OCI-LY7 (cell line): ENCODE results near the gene SLC22A7. TPM values are rescaled to one million over a fixed set of nuclear protein-coding genes. Genes with fewer than 3 reads are reported as not detected.

Experiments
- BruUV-seq: library from RNA; stranded (reverse); fragments of 400-500 nt; replicated peaks from 2 replicates; lab custom pipeline; 2021; lab: Mats Ljungman, UMichigan
- CTCF ChIA-PET: fragments of 300-600 bp; sonication (Branson Sonifier 250); formaldehyde crosslinking; loops from one replicate; lab custom pipeline; 2022; ENCODE audit warnings: antibody characterized with exemption; ENCODE audit not compliant: unreplicated experiment; lab: Charles Lee
- POLR2A ChIA-PET: fragments of 300-600 bp; sonication (Branson Sonifier 250); formaldehyde crosslinking; loops from one replicate; lab custom pipeline; 2022; ENCODE audit warnings: antibody characterized with exemption; lab: Charles Lee
- DNase-seq: peaks from one replicate; pipeline ENCODE4 v3.0.0-alpha.2; 2015; ENCODE audit warnings: low spot score
- H2AFZ ChIP-seq: fragments of 200-600 bp; sonication (generic), shearing (Covaris generic); 2 replicates; pipeline ENCODE4 v1.6.1; 2014; ENCODE audit warnings: mild to moderate bottlenecking, antibody characterized with exemption, low read length, moderate library complexity
- H3K27ac ChIP-seq: fragments of 200-600 bp; sonication (generic); 2 replicates; pipeline ENCODE4 v1.5.1; 2014; ENCODE audit warnings: mixed run types, low read depth, mild to moderate bottlenecking, moderate library complexity, low read length, inconsistent platforms; ENCODE audit not compliant: poor library complexity, severe bottlenecking
- H3K36me3 ChIP-seq: fragments of 200-600 bp; sonication (generic); 2 replicates; pipeline ENCODE4 v1.6.1; 2014; ENCODE audit warnings: mild to moderate bottlenecking, antibody characterized with exemption, low read length, moderate library complexity, mixed read lengths; ENCODE audit not compliant: insufficient read depth
- H3K4me1 ChIP-seq: fragments of 200-600 bp; sonication (generic); 2 replicates; pipeline ENCODE4 v1.5.1; 2014; ENCODE audit warnings: mild to moderate bottlenecking, low read length; ENCODE audit not compliant: insufficient read depth, poor library complexity, severe bottlenecking
- H3K4me2 ChIP-seq: fragments of 200-600 bp; sonication (generic); 2 replicates; pipeline ENCODE4 v1.6.1; 2014; ENCODE audit warnings: mild to moderate bottlenecking, low read length
- H3K4me3 ChIP-seq: fragments of 200-600 bp; sonication (generic); 2 replicates; pipeline ENCODE4 v1.5.1; 2014; ENCODE audit warnings: mild to moderate bottlenecking, low read depth, low read length; ENCODE audit not compliant: poor library complexity, severe bottlenecking
- H3K79me2 ChIP-seq: fragments of 200-600 bp; sonication (generic); 2 replicates; pipeline ENCODE4 v1.6.1; 2016; ENCODE audit warnings: low read depth, mild to moderate bottlenecking, low read length, moderate library complexity, mixed read lengths; ENCODE audit not compliant: insufficient read depth
- H3K9me2 ChIP-seq: fragments of 200-600 bp; sonication (generic); 2 replicates; pipeline ENCODE4 v1.6.1; 2016; ENCODE audit warnings: mild to moderate bottlenecking, low read length, mixed read lengths; ENCODE audit not compliant: insufficient read depth
- H3K9me3 ChIP-seq: fragments of 200-600 bp; sonication (generic); 2 replicates; pipeline ENCODE4 v1.6.1; 2014; ENCODE audit warnings: mild to moderate bottlenecking, mixed run types, low read length, mixed read lengths
- H4K20me1 ChIP-seq: fragments of 200-600 bp; sonication (generic); 2 replicates; pipeline ENCODE4 v1.6.1; 2014; ENCODE audit warnings: mild to moderate bottlenecking, antibody characterized with exemption, low read length, moderate library complexity, mixed read lengths; ENCODE audit not compliant: insufficient read depth
- CTCF ChIP-seq: fragments of 200-600 bp; sonication (generic); conservative IDR thresholded peaks from 2 replicates; pipeline ENCODE4 v1.5.1; 2014; ENCODE audit warnings: mild to moderate bottlenecking, antibody characterized with exemption, low read length, moderate library complexity, mixed read lengths
- EZH2phosphoT487 ChIP-seq: fragments of 200-600 bp; sonication (generic); IDR thresholded peaks from 2 replicates; pipeline ENCODE4 v1.6.1; 2018; ENCODE audit warnings: low read depth, borderline replicate concordance, mild to moderate bottlenecking, mixed run types, antibody characterized with exemption, low read length, moderate library complexity, mixed read lengths
- intact Hi-C: fragments of 100-400 bp; cut with micrococcal nuclease; formaldehyde crosslinking; loops from one replicate; pipeline ENCODE4 v1.10.0; 2022; ENCODE audit not compliant: unreplicated experiment
- total RNA-seq, 2 experiments: library from RNA; depleted of rRNA in 1 of 2; stranded (reverse); fragments of >200 nt in 1 of 2; shearing (Covaris generic) in 1 of 2; gene quantifications; 2 replicates each; pipeline ENCODE4 v1.2.3, GENCODE V29; 2014 to 2022

The SLC22A7 gene
- total RNA-seq, 2 experiments from 2014 or later = not detected

GRCh38 chr6:43331891-43332290, 33.8 kb downstream of the SLC22A7 start:
- H3K4me2 ChIP-seq = no peak overlapping the region
- H3K9me3 ChIP-seq = no peaks in the 10 kb centered on the region
- H3K4me1 ChIP-seq = peaks cover 7% of the 10 kb centered on the region
- no peak overlapping the region for H2AFZ ChIP-seq
- H3K4me3 ChIP-seq = no peak overlapping the region
- CTCF ChIA-PET = no interaction called here
- POLR2A ChIA-PET = no interaction called here
- H3K9me2 ChIP-seq = no peaks in the 10 kb centered on the region
- TF ChIP-seq CTCF = no peak
- no peak for TF ChIP-seq EZH2phosphoT487
- H4K20me1 ChIP-seq = no peaks in the 10 kb centered on the region
- H3K79me2 ChIP-seq = no peaks in the 10 kb centered on the region
- BruUV-seq = no TSS peak
- peaks cover 12% of the 10 kb centered on the region; the same call in 1 of the 2 replicates for H3K36me3 ChIP-seq
- intact Hi-C loops = loop anchor here (5.0 kb wide), 1 partner anchor 60 kb away; no protein-coding TSS in a partner anchor
- no peak for DNase-seq
- no peak overlapping the region for H3K27ac ChIP-seq

DNA sequence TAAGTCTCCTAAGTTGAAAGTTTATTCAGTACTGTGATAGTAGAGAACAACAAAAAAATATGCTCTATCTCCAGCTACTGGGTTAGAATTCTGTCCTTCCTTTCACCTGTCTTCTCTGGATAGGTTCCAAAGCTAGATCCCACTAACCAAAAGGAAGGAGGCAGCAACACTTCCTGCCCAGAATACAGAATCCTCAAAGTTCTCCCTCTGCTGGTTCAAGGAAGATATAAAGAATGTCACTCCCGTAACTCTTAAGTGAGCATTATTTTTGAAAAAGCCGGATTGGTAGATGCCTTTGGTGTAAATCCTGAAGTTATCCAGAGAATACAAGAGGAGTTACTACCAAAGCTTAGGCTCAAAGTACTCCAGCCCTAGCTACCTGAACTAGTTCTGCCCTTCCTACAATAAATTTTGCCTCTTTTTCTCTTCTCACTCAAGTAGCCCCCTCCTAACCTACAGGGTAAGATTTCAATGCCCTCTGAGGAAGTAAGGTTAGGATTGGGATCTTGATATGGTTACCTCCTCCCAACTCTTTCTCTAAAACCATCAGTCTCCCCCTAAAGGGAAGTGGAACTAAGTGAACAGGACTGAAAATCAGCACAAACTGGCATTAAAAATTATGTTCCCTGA, 36.5 kb downstream of the SLC22A7 start:
- intact Hi-C loops = loop anchor here (5.0 kb wide), 1 partner anchor 62 kb away; no protein-coding TSS in a partner anchor
- H3K4me1 ChIP-seq = peaks cover 17% of the 10 kb centered on the region
- CTCF ChIA-PET = no interaction called here
- no peak overlapping the region for H3K4me2 ChIP-seq
- H3K36me3 ChIP-seq = peaks cover 39% of the 10 kb centered on the region
- no peak overlapping the region for H3K4me3 ChIP-seq
- no peak overlapping the region for H2AFZ ChIP-seq
- no peaks in the 10 kb centered on the region for H3K9me3 ChIP-seq
- H4K20me1 ChIP-seq = no peaks in the 10 kb centered on the region
- no TSS peak for BruUV-seq
- no peaks in the 10 kb centered on the region for H3K9me2 ChIP-seq
- POLR2A ChIA-PET = interaction anchor here (1.3 to 2.3 kb wide), 2 partner anchors 12 to 20 kb away, joined by 3 to 11 read pairs; no protein-coding TSS in a partner anchor
- TF ChIP-seq EZH2phosphoT487 (no peak), CTCF (peak; percentile 82)
- H3K79me2 ChIP-seq = no peaks in the 10 kb centered on the region
- peak; percentile 41 for DNase-seq
- H3K27ac ChIP-seq = no peak overlapping the region

GRCh38 chr6:43335469-43335868, 37.4 kb downstream of the SLC22A7 start:
- TF ChIP-seq EZH2phosphoT487 (no peak), CTCF (no peak)
- Histone ChIP-seq H2AFZ (no peak overlapping the region), H3K36me3 (peaks cover 47% of the 10 kb centered on the region), H3K9me3 (no peaks in the 10 kb centered on the region), H4K20me1 (no peaks in the 10 kb centered on the region), H3K4me2 (no peak overlapping the region), H3K79me2 (no peaks in the 10 kb centered on the region), H3K9me2 (no peaks in the 10 kb centered on the region), H3K27ac (no peak overlapping the region), H3K4me1 (peaks cover 17% of the 10 kb centered on the region), H3K4me3 (no peak overlapping the region)
- ChIA-PET CTCF (no interaction called here), POLR2A (interaction anchor here (1.3 to 2.3 kb wide), 2 partner anchors 13 to 21 kb away, joined by 3 to 11 read pairs; no protein-coding TSS in a partner anchor)
- intact Hi-C loops = no loop called here
- no TSS peak for BruUV-seq
- no peak for DNase-seq
